ENCODE results near the gene TMEM151B. TPM values are rescaled to one million over a fixed set of nuclear protein-coding genes. Genes with fewer than 3 reads are reported as not detected.
"Not testable (repeated sequence)": the region's sequence is repeated elsewhere in the genome, so short reads cannot be mapped to it uniquely, and the experiment has no call there.

The TMEM151B gene
- total RNA-seq, 1 donor from 2014 or later: 0.05 TPM

GRCh38 chr6:44229376-44230033, 40.7 kb upstream of the TMEM151B start:
- no peaks in the 10 kb centered on the region for H3K27me3 Mint-ChIP-seq (ENCODE audit: low read depth)
- no peak overlapping the region for H3K4me3 Mint-ChIP-seq (ENCODE audit: unreplicated experiment)
- peaks cover 75% of the 10 kb centered on the region for H3K4me1 Mint-ChIP-seq (ENCODE audit: low read depth)
- peak overlapping the region; percentile 57 for H3K27ac Mint-ChIP-seq (ENCODE audit: unreplicated experiment)
- DNase-seq (ENCODE audit: low spot score): peak; percentile 56
- no peaks in the 10 kb centered on the region for H3K9me3 Mint-ChIP-seq (ENCODE audit: low read depth)
- no peak for TF ChIP-seq CTCF (IDR thresholded peaks at IDR 0.05)
- peaks cover 21% of the 10 kb centered on the region for H3K36me3 Mint-ChIP-seq (ENCODE audit: low read depth)

- peaks cover 21% of the 10 kb centered on the region for H3K36me3 Mint-ChIP-seq (ENCODE audit: low read depth)
- H3K4me1 Mint-ChIP-seq (ENCODE audit: low read depth): peaks cover 75% of the 10 kb centered on the region
- no peak overlapping the region for H3K27ac Mint-ChIP-seq (ENCODE audit: unreplicated experiment)
- no peak for TF ChIP-seq CTCF (IDR thresholded peaks at IDR 0.05)
- no peaks in the 10 kb centered on the region for H3K9me3 Mint-ChIP-seq (ENCODE audit: low read depth)
- H3K4me3 Mint-ChIP-seq (ENCODE audit: unreplicated experiment): no peak overlapping the region
- DNase-seq (ENCODE audit: low spot score): peak; percentile 72
- no peaks in the 10 kb centered on the region for H3K27me3 Mint-ChIP-seq (ENCODE audit: low read depth)
These were observed 40.1 kb upstream of the TMEM151B start for GRCh38 chr6:44230034-44230675.

- not testable (repeated sequence) for H3K9me3 Mint-ChIP-seq (ENCODE audit: low read depth); H3K27me3 Mint-ChIP-seq (ENCODE audit: low read depth); H3K4me3 Mint-ChIP-seq (ENCODE audit: unreplicated experiment)
- peaks cover 25% of the 10 kb centered on the region for H3K36me3 Mint-ChIP-seq (ENCODE audit: low read depth)
- DNase-seq (ENCODE audit: low spot score): peak; percentile 48
- H3K27ac Mint-ChIP-seq (ENCODE audit: unreplicated experiment): peak overlapping the region; percentile 59
- H3K4me1 Mint-ChIP-seq (ENCODE audit: low read depth): peaks cover 74% of the 10 kb centered on the region
These were observed 38.8 kb upstream of the TMEM151B start for GRCh38 chr6:44231426-44231825.

- H3K27ac Mint-ChIP-seq (ENCODE audit: unreplicated experiment): peak overlapping the region; percentile 96
These were observed 37.3 kb upstream of the TMEM151B start for GRCh38 chr6:44232676-44233566.

GRCh38 chr6:44233567-44234100, 36.6 kb upstream of the TMEM151B start:
- DNase-seq (ENCODE audit: low spot score): peak; percentile 68
- no peak for TF ChIP-seq CTCF (IDR thresholded peaks at IDR 0.05)
- no peaks in the 10 kb centered on the region for H3K9me3 Mint-ChIP-seq (ENCODE audit: low read depth)
- H3K36me3 Mint-ChIP-seq (ENCODE audit: low read depth): peaks cover 25% of the 10 kb centered on the region
- peak overlapping the region; percentile 96 for H3K27ac Mint-ChIP-seq (ENCODE audit: unreplicated experiment)
- no peaks in the 10 kb centered on the region for H3K27me3 Mint-ChIP-seq (ENCODE audit: low read depth)
- H3K4me3 Mint-ChIP-seq (ENCODE audit: unreplicated experiment): no peak overlapping the region
- H3K4me1 Mint-ChIP-seq (ENCODE audit: low read depth): peaks cover 74% of the 10 kb centered on the region

More at GRCh38 chr6:44232676-44233566, 37.3 kb upstream of the TMEM151B start:
- DNase-seq (ENCODE audit: low spot score): peak; percentile 69
- Mint-ChIP-seq H3K9me3 (ENCODE audit: low read depth) (no peaks in the 10 kb centered on the region), H3K27me3 (ENCODE audit: low read depth) (no peaks in the 10 kb centered on the region), H3K36me3 (ENCODE audit: low read depth) (peaks cover 25% of the 10 kb centered on the region), H3K4me3 (ENCODE audit: unreplicated experiment) (no peak overlapping the region), H3K4me1 (ENCODE audit: low read depth) (peaks cover 74% of the 10 kb centered on the region)
- no peak for TF ChIP-seq CTCF (IDR thresholded peaks at IDR 0.05)

All from chondrocyte (in vitro differentiated cells).